GM12873 (cell line): ENCODE data around the gene C1orf174.

Experiments
- CTCF ChIP-seq: IDR thresholded peaks from 2 replicates; pipeline ENCODE4 v1.5.1; 2012; ENCODE audit warnings: low read depth, mild to moderate bottlenecking, moderate library complexity, low read length, control low read depth; ENCODE audit not compliant: insufficient read depth; ENCODE audit errors: missing control alignments

Gene C1orf174

GRCh38 chr1:3924825-3925220, 24.8 kb upstream of the C1orf174 start:
- TF ChIP-seq CTCF, result no peak

- no peak for TF ChIP-seq CTCF
These were observed 24.2 kb upstream of the C1orf174 start for GRCh38 chr1:3924186-3924824.

- no peak for TF ChIP-seq CTCF
These were observed 23.5 kb upstream of the C1orf174 start for GRCh38 chr1:3923378-3924185.

- TF ChIP-seq CTCF, result no peak
These were observed 22.8 kb upstream of the C1orf174 start for GRCh38 chr1:3922851-3923250.

- TF ChIP-seq CTCF, result no peak
These were observed 22.2 kb upstream of the C1orf174 start for GRCh38 chr1:3922201-3922725.

- no peak for TF ChIP-seq CTCF
These were observed 21.7 kb upstream of the C1orf174 start for GRCh38 chr1:3921765-3922164.

- TF ChIP-seq CTCF, result no peak
These were observed 19.6 kb upstream of the C1orf174 start for GRCh38 chr1:3919706-3920105.
